KMS-11 (cell line): ENCODE data around the gene SLC7A10.

Experiments used
- H2AFZ ChIP-seq: fragments of 200-600 bp; sonication (generic); 2 replicates; pipeline ENCODE4 v1.6.1; 2016; ENCODE audit warnings: antibody characterized with exemption, mixed run types, low read depth
- H3K27ac ChIP-seq: fragments of 200-600 bp; sonication (generic); 2 replicates; pipeline ENCODE4 v1.6.1; 2016; ENCODE audit warnings: mild to moderate bottlenecking, mixed run types
- H3K27me3 ChIP-seq: fragments of 200-600 bp; sonication (generic); 2 replicates; pipeline ENCODE4 v1.6.1; 2017; ENCODE audit warnings: mild to moderate bottlenecking, low read depth, mixed run types, moderate library complexity; ENCODE audit not compliant: insufficient read depth
- H3K36me3 ChIP-seq: fragments of 200-600 bp; sonication (generic); 2 replicates; pipeline ENCODE4 v1.6.1; 2017; ENCODE audit warnings: mild to moderate bottlenecking, mixed run types; ENCODE audit not compliant: insufficient read depth
- H3K4me1 ChIP-seq: fragments of 200-600 bp; sonication (generic); 2 replicates; pipeline ENCODE4 v1.6.1; 2016; ENCODE audit warnings: mild to moderate bottlenecking, low read depth, mixed run types; ENCODE audit not compliant: poor library complexity, severe bottlenecking
- H3K4me2 ChIP-seq: fragments of 200-600 bp; sonication (generic); 2 replicates; pipeline ENCODE4 v1.7.0; 2016; ENCODE audit warnings: mild to moderate bottlenecking, mixed run types
- H3K4me3 ChIP-seq: fragments of 200-600 bp; sonication (generic); IDR thresholded peaks from 2 replicates; pipeline ENCODE4 v1.6.1; 2017; ENCODE audit warnings: low read depth, low read length, mixed read lengths; ENCODE audit not compliant: insufficient read depth
- H3K79me2 ChIP-seq: fragments of 200-600 bp; sonication (generic); 2 replicates; pipeline ENCODE4 v1.6.1; 2016; ENCODE audit warnings: low read depth, mixed run types; ENCODE audit not compliant: insufficient read depth
- H3K9ac ChIP-seq: fragments of 200-600 bp; sonication (generic); 2 replicates; pipeline ENCODE4 v1.6.1; 2016; ENCODE audit warnings: mild to moderate bottlenecking, mixed run types
- H4K20me1 ChIP-seq: fragments of 200-600 bp; sonication (generic); 2 replicates; pipeline ENCODE4 v1.6.1; 2016; ENCODE audit warnings: mild to moderate bottlenecking, mixed run types; ENCODE audit not compliant: insufficient read depth
- TF ChIP-seq, protein P1 (sequence below): fragments of 200-600 bp; sonication (generic); conservative IDR thresholded peaks from 2 replicates; pipeline ENCODE4 v1.6.1; 2017; ENCODE audit warnings: low read depth, mild to moderate bottlenecking, antibody characterized with exemption, low read length, moderate library complexity, mixed read lengths

Gene SLC7A10

DNA sequence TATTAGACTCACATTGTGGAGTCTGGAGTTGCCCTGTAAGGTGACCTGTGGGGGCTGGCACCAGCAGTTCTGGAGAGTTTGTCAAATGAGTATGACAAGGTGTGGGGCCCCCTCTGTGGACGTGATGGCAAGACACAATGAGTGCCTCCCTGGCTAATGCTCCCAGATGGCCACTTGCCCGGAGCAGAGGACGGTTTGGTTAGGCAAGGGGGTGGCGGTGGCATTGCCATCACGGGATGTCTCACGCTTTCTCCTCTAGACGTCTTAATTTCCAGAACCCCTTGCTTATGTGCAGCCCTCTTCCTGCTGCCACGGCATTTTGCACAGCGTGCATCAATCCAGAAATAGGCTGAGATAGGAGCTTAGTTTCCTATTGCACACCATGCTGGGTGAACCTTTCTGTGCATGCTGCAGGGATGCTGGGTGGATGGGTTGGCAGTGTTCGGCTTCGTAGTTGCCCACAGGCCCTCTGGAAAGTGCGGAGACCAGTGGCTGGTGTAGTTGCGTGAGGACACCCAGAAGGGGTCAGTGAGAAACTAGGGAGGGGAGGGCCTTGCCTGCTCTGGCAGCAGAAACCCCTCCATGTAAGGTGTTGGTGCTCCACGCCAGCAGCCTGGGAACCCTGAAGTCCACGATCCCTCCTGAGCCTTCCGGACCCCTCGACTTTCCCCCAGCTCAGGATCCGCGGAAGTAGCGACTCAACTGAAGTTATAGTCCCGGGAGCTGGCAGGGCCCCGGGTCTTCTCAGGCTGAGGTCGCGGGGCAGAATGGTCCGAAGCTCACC lies 49.6 kb downstream of the SLC7A10 start:
- TF ChIP-seq, protein P1, sequence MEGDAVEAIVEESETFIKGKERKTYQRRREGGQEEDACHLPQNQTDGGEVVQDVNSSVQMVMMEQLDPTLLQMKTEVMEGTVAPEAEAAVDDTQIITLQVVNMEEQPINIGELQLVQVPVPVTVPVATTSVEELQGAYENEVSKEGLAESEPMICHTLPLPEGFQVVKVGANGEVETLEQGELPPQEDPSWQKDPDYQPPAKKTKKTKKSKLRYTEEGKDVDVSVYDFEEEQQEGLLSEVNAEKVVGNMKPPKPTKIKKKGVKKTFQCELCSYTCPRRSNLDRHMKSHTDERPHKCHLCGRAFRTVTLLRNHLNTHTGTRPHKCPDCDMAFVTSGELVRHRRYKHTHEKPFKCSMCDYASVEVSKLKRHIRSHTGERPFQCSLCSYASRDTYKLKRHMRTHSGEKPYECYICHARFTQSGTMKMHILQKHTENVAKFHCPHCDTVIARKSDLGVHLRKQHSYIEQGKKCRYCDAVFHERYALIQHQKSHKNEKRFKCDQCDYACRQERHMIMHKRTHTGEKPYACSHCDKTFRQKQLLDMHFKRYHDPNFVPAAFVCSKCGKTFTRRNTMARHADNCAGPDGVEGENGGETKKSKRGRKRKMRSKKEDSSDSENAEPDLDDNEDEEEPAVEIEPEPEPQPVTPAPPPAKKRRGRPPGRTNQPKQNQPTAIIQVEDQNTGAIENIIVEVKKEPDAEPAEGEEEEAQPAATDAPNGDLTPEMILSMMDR, result no peak
- peak overlapping the region; percentile 85 for H3K9ac ChIP-seq
- H3K4me1 ChIP-seq, result peaks cover 12% of the 10 kb centered on the region
- H3K4me2 ChIP-seq, result peak overlapping the region; percentile 90
- H4K20me1 ChIP-seq, result no peaks in the 10 kb centered on the region
- no peaks in the 10 kb centered on the region for H3K79me2 ChIP-seq
- H2AFZ ChIP-seq, result peak overlapping the region; percentile 82
- H3K4me3 ChIP-seq, result peak overlapping the region; percentile 71
- peak overlapping the region; percentile 53 for H3K27ac ChIP-seq
- H3K36me3 ChIP-seq, result no peaks in the 10 kb centered on the region
- no peaks in the 10 kb centered on the region for H3K27me3 ChIP-seq

DNA sequence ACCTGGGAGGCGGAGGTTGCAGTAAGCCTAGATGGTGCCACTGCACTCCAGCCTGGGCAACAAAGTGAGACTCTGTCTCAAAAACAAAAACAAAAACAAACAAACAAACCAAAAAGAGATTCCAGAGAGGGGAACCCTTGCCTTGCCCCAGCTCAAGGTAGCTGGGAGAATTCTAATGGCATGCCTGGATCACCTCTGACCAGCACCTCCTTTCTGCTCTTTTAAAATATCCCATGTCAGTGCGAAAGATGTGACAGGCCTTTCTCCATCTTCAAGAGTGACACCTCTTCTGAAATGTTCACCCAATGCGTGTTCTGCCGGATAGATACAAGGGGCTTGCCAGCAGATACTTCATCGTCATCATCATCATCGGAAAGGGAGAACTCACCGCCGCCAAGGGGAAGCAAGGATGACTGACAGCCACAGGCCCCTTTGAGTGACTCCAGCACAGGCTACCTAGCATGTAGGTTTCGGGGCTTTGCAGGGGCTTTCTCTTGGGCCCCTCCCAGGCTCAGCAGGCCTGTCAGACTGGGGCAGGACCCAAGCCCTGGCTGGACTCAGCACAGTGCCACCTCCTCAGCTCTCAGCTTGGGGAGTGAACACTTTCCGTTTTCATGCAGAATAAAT lies 50.4 kb downstream of the SLC7A10 start:
- Histone ChIP-seq H3K27ac (no peak overlapping the region), H3K36me3 (no peaks in the 10 kb centered on the region)

GRCh38 chr19:33174186-33174585 lies 51.5 kb downstream of the SLC7A10 start:
- TF ChIP-seq, protein P1, result no peak
- H3K27ac ChIP-seq, result no peak overlapping the region
- no peak overlapping the region for H3K4me2 ChIP-seq

More for the DNA sequence above, 50.4 kb downstream of the SLC7A10 start:
- Histone ChIP-seq H3K4me3 (peak overlapping the region; percentile 71), H4K20me1 (no peaks in the 10 kb centered on the region), H3K4me1 (peaks cover 12% of the 10 kb centered on the region), H3K9ac (peak overlapping the region; percentile 85; the same call in 1 of the 2 replicates), H3K79me2 (no peaks in the 10 kb centered on the region), H3K4me2 (peak overlapping the region; percentile 90), H3K27me3 (no peaks in the 10 kb centered on the region), H2AFZ (no peak overlapping the region)
- TF ChIP-seq, protein P1, result no peak

DNA sequence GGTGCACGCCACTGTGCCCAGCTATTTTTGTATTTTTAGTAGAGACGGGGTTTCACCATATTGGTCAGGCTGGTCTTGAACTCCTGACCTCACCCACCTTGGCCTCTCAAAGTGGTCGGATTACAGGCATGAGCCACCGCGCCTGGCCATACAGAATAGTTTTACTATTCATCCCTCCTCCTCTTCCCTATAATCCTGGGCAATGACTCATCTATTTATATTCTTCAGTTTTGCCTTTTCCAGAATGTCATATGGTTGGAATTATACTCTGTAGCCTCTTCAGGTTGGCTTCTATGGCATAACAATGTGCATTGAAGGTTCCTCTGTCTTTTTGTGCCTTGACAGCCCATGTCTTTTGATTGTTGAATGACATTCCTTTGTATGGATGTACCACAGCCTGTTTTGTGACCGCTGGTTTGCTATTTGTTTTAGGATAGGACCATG lies 53.7 kb downstream of the SLC7A10 start:
- no peak overlapping the region for H3K4me2 ChIP-seq
- TF ChIP-seq, protein P1, result no peak
- no peak overlapping the region for H3K9ac ChIP-seq
- no peak overlapping the region for H3K27ac ChIP-seq
- no peaks in the 10 kb centered on the region for H3K27me3 ChIP-seq
- H4K20me1 ChIP-seq, result no peaks in the 10 kb centered on the region
- no peak overlapping the region for H2AFZ ChIP-seq
- H3K4me3 ChIP-seq, result no peak overlapping the region
- H3K79me2 ChIP-seq, result no peaks in the 10 kb centered on the region
- H3K4me1 ChIP-seq, result peaks cover 5% of the 10 kb centered on the region
- H3K36me3 ChIP-seq, result no peaks in the 10 kb centered on the region

More at GRCh38 chr19:33174186-33174585, 51.5 kb downstream of the SLC7A10 start:
- H3K4me1 ChIP-seq, result peaks cover 12% of the 10 kb centered on the region
- H3K27me3 ChIP-seq, result no peaks in the 10 kb centered on the region
- H3K36me3 ChIP-seq, result no peaks in the 10 kb centered on the region
- no peaks in the 10 kb centered on the region for H4K20me1 ChIP-seq
- H3K79me2 ChIP-seq, result no peaks in the 10 kb centered on the region
- H3K4me3 ChIP-seq, result no peak overlapping the region
- no peak overlapping the region for H2AFZ ChIP-seq
- no peak overlapping the region for H3K9ac ChIP-seq
